HepG2 (cell line): ENCODE results near the gene ILRUN. TPM values are rescaled to one million over a fixed set of nuclear protein-coding genes. Genes with fewer than 3 reads are reported as not detected.

ENCODE experiments used
- CBX2 ChIP-seq, 2 experiments: fragments of 200-600 bp in 1 of 2; sonication (generic); formaldehyde crosslinking in 1 of 2; IDR thresholded peaks; 2 replicates each; pipeline versions ENCODE4 v1.7.0 to v1.8.1; 2018 to 2022; ENCODE audit warnings: low read depth in 2 of 2, low read length in 1 of 2, mild to moderate bottlenecking in 1 of 2, missing genetic modification reagents in 1 of 2
- EP300 ChIP-seq, 3 experiments: sonication (generic) in 1 of 3; formaldehyde crosslinking in 1 of 3; IDR thresholded peaks; 2 replicates each; pipeline versions ENCODE4 v1.5.1 to v1.6.1; 2011 to 2020; ENCODE audit warnings: low read depth in 2 of 3, low read length in 2 of 3, borderline replicate concordance in 1 of 3, improper control_type of control experiment in 1 of 3, mild to moderate bottlenecking in 1 of 3, missing genetic modification reagents in 1 of 3, moderate library complexity in 1 of 3
- FOXO1 ChIP-seq: sonication (generic); formaldehyde crosslinking; IDR thresholded peaks from 2 replicates; pipeline ENCODE4 v1.4.0; 2020; ENCODE audit warnings: missing genetic modification reagents
- HNF4A ChIP-seq: sonication (generic); formaldehyde crosslinking; IDR thresholded peaks from 2 replicates; pipeline ENCODE4 v1.4.0; 2020; ENCODE audit warnings: missing genetic modification reagents
- MED1 ChIP-seq: sonication (generic); formaldehyde crosslinking; IDR thresholded peaks from 2 replicates; pipeline ENCODE4 v1.4.0; 2020; ENCODE audit warnings: missing genetic modification reagents
- MTF1 ChIP-seq: sonication (generic); formaldehyde crosslinking; IDR thresholded peaks from 2 replicates; pipeline ENCODE4 v1.5.0; 2020; ENCODE audit warnings: missing genetic modification reagents
- MXD4 ChIP-seq: IDR thresholded peaks from 2 replicates; pipeline ENCODE4 v1.6.1; 2016; ENCODE audit warnings: mild to moderate bottlenecking, missing biosample characterization, missing genetic modification reagents
- RXRB ChIP-seq: IDR thresholded peaks from 2 replicates; pipeline ENCODE4 v1.6.1; 2016; ENCODE audit warnings: borderline replicate concordance, missing genetic modification reagents, missing compliant biosample characterization
- SIX4 ChIP-seq: sonication (generic); formaldehyde crosslinking; IDR thresholded peaks from 2 replicates; pipeline ENCODE4 v1.4.0; 2020; ENCODE audit warnings: missing genetic modification reagents
- SMARCE1 ChIP-seq: fragments of 450-650 bp; IDR thresholded peaks from 2 replicates; pipeline ENCODE4 v1.6.1; 2017; ENCODE audit warnings: borderline replicate concordance
- polyA plus RNA-seq, 8 experiments: library from polyadenylated mRNA; depleted of rRNA in 3 of 8; stranded (reverse) in 7 of 8; unstranded in 1 of 8; fragments of >200 nt; fragmentation: Illumina TruSeq in 4 of 8; extraction: Trizol in 4 of 8; gene quantifications; 2 replicates each; pipeline versions ENCODE4 v1.2.1 to v1.2.3, GENCODE V29; 2011 to 2016; ENCODE audit warnings: low read depth in 4 of 8, missing spikeins in 1 of 8, mixed read lengths in 1 of 8; ENCODE audit not compliant: insufficient read depth in 1 of 8
- total RNA-seq, 5 experiments: library from RNA; depleted of rRNA; stranded (reverse); fragments of >200 nt; fragmentation: Illumina TruSeq; extraction: Trizol; gene quantifications; 2 replicates each; pipeline ENCODE4 v1.2.3, GENCODE V29; 2016; ENCODE audit warnings: low read depth in 1 of 5
- TF ChIP-seq, protein P1 (sequence below): IDR thresholded peaks from 2 replicates; pipeline ENCODE4 v1.4.0; 2020; ENCODE audit warnings: mild to moderate bottlenecking, missing genetic modification reagents
- TF ChIP-seq, protein P2 (sequence below): sonication (generic); formaldehyde crosslinking; IDR thresholded peaks from 2 replicates; pipeline ENCODE4 v1.8.1; 2023; ENCODE audit warnings: missing genetic modification reagents, mild to moderate bottlenecking, borderline replicate concordance
- TF ChIP-seq, protein P3 (sequence below): sonication (generic); formaldehyde crosslinking; IDR thresholded peaks from 2 replicates; pipeline ENCODE4 v1.5.0; 2020; ENCODE audit warnings: missing genetic modification reagents
- TF ChIP-seq, protein P4 (sequence below): sonication (generic); formaldehyde crosslinking; IDR thresholded peaks from 2 replicates; pipeline ENCODE4 v1.5.0; 2020; ENCODE audit warnings: mild to moderate bottlenecking, missing genetic modification reagents

ILRUN gene
- total and polyA plus RNA-seq, 2 of the 13 experiments (the other 11 are each of a cell fraction or from before 2014, with no cell fraction given): 45.5 to 66.6 TPM

DNA sequence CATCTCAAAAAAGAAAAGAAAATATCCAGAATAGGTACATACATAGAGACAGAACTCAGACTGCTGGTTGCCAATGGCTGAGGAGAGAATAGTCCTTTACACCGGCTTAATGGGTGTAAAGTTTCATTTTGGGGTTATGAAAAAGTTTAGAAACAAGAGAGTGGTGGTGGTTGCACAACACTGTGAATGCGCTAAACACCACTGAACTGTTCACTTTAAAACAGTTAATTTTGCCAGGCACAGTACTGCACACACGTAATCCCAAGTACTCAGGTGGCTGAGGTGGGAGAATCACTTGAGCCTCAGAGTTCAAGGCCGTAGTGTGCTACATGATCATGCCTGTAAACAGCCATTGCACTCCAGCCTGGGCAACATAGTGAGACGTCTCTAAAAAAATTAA is 7.6 kb downstream of the ILRUN start (continued):
- TF ChIP-seq CBX2 (IDR thresholded peaks at IDR 0.05; ENCODE audit: low read depth, low read length) (no peak), CBX2 (CRISPR knock-in tag; IDR thresholded peaks at IDR 0.05; ENCODE audit: low read depth) (no peak), MXD4 (CRISPR knock-in tag) (no peak), MED1 (no peak), FOXO1 (CRISPR knock-in tag) (peak; percentile 46), RXRB (CRISPR knock-in tag) (0 out of 2 replicates have a peak, but pooled peaks have one; percentile 21), EP300 (IDR thresholded peaks at IDR 0.05; ENCODE audit: low read depth in 2 of 2, low read length in 2 of 2) (0 out of 4 replicates have a peak, but pooled peaks of 1 of the 2 experiments have one; percentile 7), EP300 (CRISPR knock-in tag; IDR thresholded peaks at IDR 0.05; ENCODE audit: borderline replicate concordance) (no peak), MTF1 (no peak), SMARCE1 (no peak), SIX4 (CRISPR knock-in tag) (no peak), HNF4A (CRISPR knock-in tag) (peak; percentile 22; the same call in 1 of the 2 replicates)
- TF ChIP-seq, protein P1, sequence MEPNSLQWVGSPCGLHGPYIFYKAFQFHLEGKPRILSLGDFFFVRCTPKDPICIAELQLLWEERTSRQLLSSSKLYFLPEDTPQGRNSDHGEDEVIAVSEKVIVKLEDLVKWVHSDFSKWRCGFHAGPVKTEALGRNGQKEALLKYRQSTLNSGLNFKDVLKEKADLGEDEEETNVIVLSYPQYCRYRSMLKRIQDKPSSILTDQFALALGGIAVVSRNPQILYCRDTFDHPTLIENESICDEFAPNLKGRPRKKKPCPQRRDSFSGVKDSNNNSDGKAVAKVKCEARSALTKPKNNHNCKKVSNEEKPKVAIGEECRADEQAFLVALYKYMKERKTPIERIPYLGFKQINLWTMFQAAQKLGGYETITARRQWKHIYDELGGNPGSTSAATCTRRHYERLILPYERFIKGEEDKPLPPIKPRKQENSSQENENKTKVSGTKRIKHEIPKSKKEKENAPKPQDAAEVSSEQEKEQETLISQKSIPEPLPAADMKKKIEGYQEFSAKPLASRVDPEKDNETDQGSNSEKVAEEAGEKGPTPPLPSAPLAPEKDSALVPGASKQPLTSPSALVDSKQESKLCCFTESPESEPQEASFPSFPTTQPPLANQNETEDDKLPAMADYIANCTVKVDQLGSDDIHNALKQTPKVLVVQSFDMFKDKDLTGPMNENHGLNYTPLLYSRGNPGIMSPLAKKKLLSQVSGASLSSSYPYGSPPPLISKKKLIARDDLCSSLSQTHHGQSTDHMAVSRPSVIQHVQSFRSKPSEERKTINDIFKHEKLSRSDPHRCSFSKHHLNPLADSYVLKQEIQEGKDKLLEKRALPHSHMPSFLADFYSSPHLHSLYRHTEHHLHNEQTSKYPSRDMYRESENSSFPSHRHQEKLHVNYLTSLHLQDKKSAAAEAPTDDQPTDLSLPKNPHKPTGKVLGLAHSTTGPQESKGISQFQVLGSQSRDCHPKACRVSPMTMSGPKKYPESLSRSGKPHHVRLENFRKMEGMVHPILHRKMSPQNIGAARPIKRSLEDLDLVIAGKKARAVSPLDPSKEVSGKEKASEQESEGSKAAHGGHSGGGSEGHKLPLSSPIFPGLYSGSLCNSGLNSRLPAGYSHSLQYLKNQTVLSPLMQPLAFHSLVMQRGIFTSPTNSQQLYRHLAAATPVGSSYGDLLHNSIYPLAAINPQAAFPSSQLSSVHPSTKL (CRISPR knock-in tag): peak; percentile 42; the same call in 1 of the 2 replicates
- TF ChIP-seq, protein P2, sequence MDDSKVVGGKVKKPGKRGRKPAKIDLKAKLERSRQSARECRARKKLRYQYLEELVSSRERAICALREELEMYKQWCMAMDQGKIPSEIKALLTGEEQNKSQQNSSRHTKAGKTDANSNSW (CRISPR knock-in tag): no peak
- TF ChIP-seq, protein P3, sequence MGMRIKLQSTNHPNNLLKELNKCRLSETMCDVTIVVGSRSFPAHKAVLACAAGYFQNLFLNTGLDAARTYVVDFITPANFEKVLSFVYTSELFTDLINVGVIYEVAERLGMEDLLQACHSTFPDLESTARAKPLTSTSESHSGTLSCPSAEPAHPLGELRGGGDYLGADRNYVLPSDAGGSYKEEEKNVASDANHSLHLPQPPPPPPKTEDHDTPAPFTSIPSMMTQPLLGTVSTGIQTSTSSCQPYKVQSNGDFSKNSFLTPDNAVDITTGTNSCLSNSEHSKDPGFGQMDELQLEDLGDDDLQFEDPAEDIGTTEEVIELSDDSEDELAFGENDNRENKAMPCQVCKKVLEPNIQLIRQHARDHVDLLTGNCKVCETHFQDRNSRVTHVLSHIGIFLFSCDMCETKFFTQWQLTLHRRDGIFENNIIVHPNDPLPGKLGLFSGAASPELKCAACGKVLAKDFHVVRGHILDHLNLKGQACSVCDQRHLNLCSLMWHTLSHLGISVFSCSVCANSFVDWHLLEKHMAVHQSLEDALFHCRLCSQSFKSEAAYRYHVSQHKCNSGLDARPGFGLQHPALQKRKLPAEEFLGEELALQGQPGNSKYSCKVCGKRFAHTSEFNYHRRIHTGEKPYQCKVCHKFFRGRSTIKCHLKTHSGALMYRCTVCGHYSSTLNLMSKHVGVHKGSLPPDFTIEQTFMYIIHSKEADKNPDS: 0 out of 2 replicates have a peak, but pooled peaks have one; percentile 43
- TF ChIP-seq, protein P4, sequence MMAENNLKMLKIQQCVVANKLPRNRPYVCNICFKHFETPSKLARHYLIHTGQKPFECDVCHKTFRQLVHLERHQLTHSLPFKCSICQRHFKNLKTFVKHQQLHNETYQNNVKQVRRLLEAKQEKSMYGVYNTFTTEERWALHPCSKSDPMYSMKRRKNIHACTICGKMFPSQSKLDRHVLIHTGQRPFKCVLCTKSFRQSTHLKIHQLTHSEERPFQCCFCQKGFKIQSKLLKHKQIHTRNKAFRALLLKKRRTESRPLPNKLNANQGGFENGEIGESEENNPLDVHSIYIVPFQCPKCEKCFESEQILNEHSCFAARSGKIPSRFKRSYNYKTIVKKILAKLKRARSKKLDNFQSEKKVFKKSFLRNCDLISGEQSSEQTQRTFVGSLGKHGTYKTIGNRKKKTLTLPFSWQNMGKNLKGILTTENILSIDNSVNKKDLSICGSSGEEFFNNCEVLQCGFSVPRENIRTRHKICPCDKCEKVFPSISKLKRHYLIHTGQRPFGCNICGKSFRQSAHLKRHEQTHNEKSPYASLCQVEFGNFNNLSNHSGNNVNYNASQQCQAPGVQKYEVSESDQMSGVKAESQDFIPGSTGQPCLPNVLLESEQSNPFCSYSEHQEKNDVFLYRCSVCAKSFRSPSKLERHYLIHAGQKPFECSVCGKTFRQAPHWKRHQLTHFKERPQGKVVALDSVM: no peak
